GM18907 (cell line): ENCODE measurements around the gene DMRTA2.

ENCODE experiments used
- ATAC-seq: cut with Tn5 transposase; IDR thresholded peaks from one replicate; pipeline ENCODE4 v1.9.1; 2021; ENCODE audit warnings: mild to moderate bottlenecking, moderate library complexity; ENCODE audit not compliant: unreplicated experiment

DMRTA2 gene

GRCh38 chr1:50424045-50424883, 1.0 kb upstream of the DMRTA2 start:
- ATAC-seq: no peak

DNA sequence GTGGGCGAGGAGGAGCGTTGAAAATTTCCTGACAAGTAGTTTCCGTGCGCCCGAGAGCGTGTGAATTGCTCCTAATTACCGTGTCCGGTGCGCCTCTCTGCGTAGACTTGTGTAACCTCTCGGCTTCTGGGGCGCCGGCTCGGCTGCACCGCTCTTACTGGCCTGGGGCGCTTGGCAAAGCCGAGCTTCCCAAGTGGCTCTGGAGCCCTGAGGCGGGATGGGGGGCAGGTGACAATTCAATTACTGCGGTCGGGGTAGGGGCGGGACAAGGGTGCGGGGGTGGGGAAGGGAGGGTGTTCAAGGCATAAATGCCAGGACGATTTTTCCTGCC, 392 bp upstream of the DMRTA2 start:
- ATAC-seq: no peak

- ATAC-seq: no peak
Measured at GRCh38 chr1:50422675-50422945, 633 bp downstream of the DMRTA2 start.

- ATAC-seq: no peak
Measured at GRCh38 chr1:50421768-50422674, 1.2 kb downstream of the DMRTA2 start.

DNA sequence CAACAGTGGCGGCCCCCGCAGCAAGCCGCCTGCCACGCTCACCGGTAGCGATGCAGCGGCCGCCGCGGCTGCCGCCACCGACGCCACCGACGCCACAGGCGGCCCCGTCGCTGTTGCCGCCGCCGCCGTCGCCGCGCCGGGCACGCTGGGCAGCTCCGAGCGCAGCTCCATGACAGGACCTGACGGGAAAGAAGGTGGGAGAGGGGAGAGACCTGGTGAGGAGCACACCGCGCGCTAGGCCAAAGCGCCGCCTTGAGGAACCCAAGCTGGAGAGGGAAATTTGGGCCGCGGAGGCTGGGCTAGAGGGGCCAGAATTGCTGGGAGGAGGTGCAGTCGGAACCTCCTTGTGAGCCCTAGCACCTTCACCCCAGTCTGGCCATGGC, 1.9 kb downstream of the DMRTA2 start:
- no peak for ATAC-seq

GRCh38 chr1:50420689-50421365, 2.4 kb downstream of the DMRTA2 start:
- no peak for ATAC-seq

GRCh38 chr1:50419907-50420677, 3.2 kb downstream of the DMRTA2 start:
- no peak for ATAC-seq

- ATAC-seq: no peak
Measured at GRCh38 chr1:50419192-50419906, 3.9 kb downstream of the DMRTA2 start.

DNA sequence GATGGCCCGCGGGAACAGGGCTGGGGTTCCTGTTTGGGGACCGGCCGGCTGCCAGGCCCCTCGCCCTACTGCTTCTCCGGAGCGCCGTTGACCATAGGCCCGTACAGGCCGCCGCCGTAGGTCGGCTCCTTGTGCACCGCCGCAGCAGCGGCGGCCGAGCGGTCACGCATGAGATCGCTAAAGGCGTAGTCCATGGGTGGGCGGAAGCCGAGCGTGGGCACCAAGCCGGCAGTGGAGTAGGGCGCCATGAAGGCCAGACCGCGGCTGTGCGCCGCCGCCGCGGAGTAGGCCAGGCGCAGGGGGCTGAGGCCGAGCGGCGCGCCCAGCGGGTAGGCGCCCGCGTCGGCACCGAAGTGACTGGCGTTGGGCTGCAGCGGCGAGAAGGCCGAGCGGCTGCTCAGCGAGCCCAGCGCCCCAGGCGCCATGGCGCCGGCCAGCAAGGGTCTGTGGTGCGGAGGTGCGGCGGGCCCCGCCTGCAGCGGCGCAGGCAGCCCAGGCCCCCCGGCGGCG, 4.6 kb downstream of the DMRTA2 start:
- ATAC-seq: no peak

- no peak for ATAC-seq
Measured at GRCh38 chr1:50417946-50418599, 5.2 kb downstream of the DMRTA2 start.

DNA sequence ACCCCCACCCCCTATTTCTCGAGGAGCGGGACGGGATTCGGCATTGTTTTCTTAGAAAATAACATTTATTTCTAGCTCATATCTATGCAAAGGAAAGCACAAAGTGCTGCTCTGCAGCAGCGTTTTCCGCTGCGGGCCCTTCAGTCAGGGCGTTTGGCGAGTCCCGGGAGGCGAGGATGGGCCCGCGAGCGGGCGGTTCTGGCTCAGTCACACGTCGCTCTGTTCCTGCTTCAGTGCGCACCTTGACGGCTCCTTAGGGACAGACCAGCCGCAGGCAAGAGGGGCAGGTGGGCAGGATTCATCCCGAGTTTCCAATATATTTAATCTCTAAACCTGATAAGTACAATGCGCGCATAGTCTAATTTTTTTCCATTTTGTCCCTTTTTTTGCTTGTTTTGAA, 5.7 kb downstream of the DMRTA2 start:
- ATAC-seq: no peak

- ATAC-seq: no peak
Measured at GRCh38 chr1:50416553-50417453, 6.4 kb downstream of the DMRTA2 start.

DNA sequence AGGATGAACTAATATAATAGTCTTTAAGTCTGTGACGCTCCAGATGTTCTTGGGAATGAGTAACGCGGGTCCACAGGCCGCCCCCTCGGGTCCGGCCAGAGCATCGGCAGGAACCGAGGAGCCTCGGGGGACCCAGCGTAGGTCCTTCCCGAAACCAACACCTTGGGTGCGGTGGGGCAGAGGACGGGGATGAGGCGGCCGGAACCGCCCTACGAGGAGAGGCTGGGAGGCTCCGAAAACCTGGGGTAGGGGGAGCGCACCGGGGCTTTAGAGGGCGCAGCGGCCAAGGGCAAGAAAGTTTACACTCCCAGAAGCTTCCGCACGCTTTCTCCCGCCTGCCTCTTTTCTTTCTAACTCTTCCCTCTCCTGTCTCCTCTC, 7.1 kb downstream of the DMRTA2 start:
- ATAC-seq: no peak

DNA sequence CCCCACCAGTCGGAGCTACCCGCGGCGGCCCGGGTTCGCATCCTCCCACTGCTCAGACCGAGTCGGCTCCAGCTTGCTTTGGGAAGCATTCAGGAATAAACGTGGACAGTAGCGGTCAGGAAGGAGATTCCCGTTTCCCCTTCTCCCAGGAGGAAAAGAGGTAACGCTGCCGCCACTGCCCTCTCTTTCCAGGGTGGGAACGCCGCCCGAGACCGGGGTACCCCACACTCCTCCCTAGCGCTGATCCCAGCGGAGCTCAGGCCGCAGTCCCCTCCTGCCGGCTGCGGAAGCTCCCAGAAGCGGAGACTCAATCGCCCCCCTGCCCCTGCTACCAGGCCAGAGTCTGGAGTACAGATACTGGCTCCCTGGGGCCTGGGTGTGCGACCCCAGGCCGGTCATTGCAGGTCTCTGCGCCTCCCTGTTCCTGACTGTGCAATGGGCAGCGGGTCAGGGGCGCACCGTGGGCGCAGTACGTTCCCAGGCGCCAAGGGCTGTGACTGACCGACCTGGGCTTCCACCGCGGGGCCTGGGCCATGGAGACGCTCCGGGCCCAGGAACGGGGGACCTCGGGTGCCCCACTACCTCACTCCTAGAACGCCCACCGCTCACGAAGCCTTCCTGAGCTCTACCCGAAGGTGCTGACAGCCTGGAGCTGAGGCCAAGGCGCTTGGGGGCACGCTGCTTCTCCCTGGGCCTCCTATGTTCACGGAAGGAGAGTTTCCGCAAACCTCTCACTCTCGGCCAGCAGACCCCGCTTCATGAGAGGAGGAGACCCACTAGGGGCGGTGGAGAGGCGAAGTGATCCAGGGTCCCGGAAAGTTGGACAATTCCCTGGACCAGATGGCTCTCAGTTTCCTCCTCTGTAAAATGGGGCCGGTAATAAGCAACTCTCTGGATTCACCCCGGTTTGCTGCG, 7.8 kb downstream of the DMRTA2 start:
- ATAC-seq: no peak

DNA sequence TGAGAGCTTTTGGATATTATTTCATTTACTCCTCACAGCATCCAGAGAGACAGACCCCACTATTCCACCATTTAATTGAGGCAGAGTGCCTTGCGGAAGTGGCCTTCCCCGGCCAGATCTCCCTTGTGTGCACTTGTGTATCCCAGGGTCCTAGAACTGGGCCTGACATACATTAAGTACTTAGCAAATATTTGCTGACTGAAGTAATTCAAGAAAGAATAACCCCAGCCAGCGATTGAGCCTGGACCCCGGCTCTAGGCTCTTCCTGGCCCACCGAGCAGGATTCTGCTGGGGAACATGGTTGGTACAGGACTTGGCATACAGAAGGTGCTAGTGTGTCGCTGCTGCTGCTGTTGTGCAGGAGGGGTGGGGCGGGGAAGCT, 8.4 kb downstream of the DMRTA2 start:
- no peak for ATAC-seq

GRCh38 chr1:50412813-50413476, 10.3 kb downstream of the DMRTA2 start:
- ATAC-seq: no peak

DNA sequence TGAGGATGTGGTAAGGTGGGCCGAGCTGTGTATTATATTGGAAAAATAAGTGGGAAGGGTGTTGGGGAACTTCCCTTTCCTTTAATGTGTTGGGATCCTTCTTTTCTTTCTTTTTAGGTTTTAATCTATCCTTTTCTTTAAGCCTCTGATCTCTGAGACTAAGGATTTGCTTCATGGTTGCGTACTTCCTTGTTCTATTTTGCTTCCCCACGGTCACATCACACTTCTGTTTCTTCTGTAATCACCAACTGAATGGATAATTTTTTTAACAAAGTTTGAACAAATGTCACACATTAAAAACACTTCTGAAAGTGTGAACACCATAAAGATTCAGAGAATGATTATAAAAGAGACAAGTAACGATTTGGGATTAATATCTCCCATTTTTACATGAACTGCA, 17.4 kb downstream of the DMRTA2 start:
- ATAC-seq: no peak
